ENCODE results near the gene NTRK1.

- TF ChIP-seq CTCF (IDR thresholded peaks at IDR 0.05), result no peak
- peak in 1 of 2 donors; percentile 13 for TF ChIP-seq POLR2A (IDR thresholded peaks at IDR 0.05)
Observed at GRCh38 chr1:156894711-156895454, 34.2 kb downstream of the NTRK1 start.

Data from thyroid gland (tissue), 4 donors.